HFF-Myc (cell line): Measurements from ENCODE around the gene C16orf96.

Source experiments
- DNase-seq: peaks from one replicate; pipeline ENCODE4 v3.0.0-alpha.2; 2011; ENCODE audit warnings: low read depth; ENCODE audit errors: extremely low read depth
- H3K4me3 ChIP-seq: replicated peaks from 2 replicates; pipeline ENCODE4 v1.5.1; 2011; ENCODE audit warnings: low read depth, mild to moderate bottlenecking, control low read depth, low read length
- TF ChIP-seq, protein P1 (sequence below): IDR thresholded peaks from 2 replicates; pipeline ENCODE4 v1.5.1; 2012; ENCODE audit warnings: mild to moderate bottlenecking, low read depth, low read length, control low read depth; ENCODE audit errors: missing control alignments

Gene C16orf96

DNA sequence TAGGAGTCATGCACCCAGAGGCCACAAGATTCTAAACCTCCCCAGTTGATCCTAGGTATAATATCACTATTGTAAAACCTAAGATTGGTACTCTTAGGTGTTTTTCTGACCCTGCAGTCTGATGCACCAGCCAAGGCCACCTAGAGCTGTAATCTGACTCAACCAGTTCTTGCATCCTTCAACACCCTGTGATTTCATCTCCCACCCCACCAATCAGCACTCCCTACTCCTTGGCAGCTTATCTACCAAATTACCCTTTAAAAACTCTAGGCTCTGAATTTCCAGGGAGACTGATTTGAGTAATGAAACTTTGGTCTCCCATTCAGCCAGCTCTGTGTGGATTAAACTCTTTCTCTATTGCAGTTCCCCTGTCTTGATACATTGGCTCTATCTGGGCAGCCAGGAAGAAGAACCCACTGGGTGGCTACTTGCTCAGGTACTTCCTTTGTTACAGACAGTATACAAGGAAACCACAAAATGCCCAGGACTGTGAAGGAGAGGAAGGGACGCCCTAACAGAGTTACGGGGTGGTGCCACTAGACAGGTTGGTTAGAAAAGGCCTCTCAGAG is 16.3 kb upstream of the C16orf96 start:
- TF ChIP-seq, protein P1, sequence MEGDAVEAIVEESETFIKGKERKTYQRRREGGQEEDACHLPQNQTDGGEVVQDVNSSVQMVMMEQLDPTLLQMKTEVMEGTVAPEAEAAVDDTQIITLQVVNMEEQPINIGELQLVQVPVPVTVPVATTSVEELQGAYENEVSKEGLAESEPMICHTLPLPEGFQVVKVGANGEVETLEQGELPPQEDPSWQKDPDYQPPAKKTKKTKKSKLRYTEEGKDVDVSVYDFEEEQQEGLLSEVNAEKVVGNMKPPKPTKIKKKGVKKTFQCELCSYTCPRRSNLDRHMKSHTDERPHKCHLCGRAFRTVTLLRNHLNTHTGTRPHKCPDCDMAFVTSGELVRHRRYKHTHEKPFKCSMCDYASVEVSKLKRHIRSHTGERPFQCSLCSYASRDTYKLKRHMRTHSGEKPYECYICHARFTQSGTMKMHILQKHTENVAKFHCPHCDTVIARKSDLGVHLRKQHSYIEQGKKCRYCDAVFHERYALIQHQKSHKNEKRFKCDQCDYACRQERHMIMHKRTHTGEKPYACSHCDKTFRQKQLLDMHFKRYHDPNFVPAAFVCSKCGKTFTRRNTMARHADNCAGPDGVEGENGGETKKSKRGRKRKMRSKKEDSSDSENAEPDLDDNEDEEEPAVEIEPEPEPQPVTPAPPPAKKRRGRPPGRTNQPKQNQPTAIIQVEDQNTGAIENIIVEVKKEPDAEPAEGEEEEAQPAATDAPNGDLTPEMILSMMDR = no peak
- H3K4me3 ChIP-seq = no peak overlapping the region
- DNase-seq = no peak

- H3K4me3 ChIP-seq = no peak overlapping the region
- TF ChIP-seq, protein P1 = no peak
- no peak for DNase-seq
Observed at GRCh38 chr16:4544473-4544872, 11.7 kb upstream of the C16orf96 start.

- H3K4me3 ChIP-seq = no peak overlapping the region
- TF ChIP-seq, protein P1 = no peak
- DNase-seq = no peak
Observed at GRCh38 chr16:4548124-4548523, 8.0 kb upstream of the C16orf96 start.

GRCh38 chr16:4550591-4550990 is 5.5 kb upstream of the C16orf96 start:
- TF ChIP-seq, protein P1 = no peak
- DNase-seq = no peak
- H3K4me3 ChIP-seq = no peak overlapping the region

GRCh38 chr16:4552541-4552940 is 3.6 kb upstream of the C16orf96 start:
- TF ChIP-seq, protein P1 = no peak
- no peak overlapping the region for H3K4me3 ChIP-seq
- no peak for DNase-seq

DNA sequence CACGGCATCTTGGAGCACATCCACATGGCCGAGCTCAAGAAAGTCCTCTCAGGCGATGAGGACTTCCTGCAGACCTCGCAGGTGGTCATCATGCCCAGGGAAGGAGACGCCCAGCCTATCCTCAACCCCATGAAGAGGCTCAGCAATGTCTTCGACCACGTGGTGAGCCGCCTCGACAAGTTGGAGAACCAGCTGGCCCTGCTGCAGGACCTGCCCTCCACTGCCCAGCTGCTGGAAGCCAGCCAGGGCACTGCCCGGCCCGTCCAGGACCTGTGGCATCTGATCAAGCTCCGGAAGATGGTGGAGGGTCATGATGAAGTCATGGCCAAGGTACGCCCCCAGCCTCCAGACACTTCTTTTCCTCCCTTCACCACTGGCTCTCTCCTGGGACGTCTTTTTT is 440 bp downstream of the C16orf96 start:
- H3K4me3 ChIP-seq = no peak overlapping the region
- TF ChIP-seq, protein P1 = no peak
- no peak for DNase-seq

- no peak overlapping the region for H3K4me3 ChIP-seq
- DNase-seq = no peak
- TF ChIP-seq, protein P1 = no peak
Observed at GRCh38 chr16:4557973-4558372, 1.8 kb downstream of the C16orf96 start.
